GM12878 (cell line): Measurements from ENCODE around the gene CTNNA2.

Source experiments
- ATF2 ChIP-seq: IDR thresholded peaks from 2 replicates; pipeline ENCODE4 v1.6.1; 2012; ENCODE audit warnings: low read length, inconsistent platforms
- CHD1 ChIP-seq: IDR thresholded peaks from 2 replicates; pipeline ENCODE4 v1.6.1; 2012; ENCODE audit warnings: low read depth, low read length, improper control_type of control experiment
- CHD2 ChIP-seq: IDR thresholded peaks from 2 replicates; pipeline ENCODE4 v1.6.1; 2011; ENCODE audit warnings: low read depth, low read length, improper control_type of control experiment, borderline replicate concordance
- CTCF ChIP-seq, 3 experiments: IDR thresholded peaks in 2 of 3; conservative IDR thresholded peaks in 1 of 3; 2 replicates each; pipeline ENCODE4 v1.5.1; 2011; ENCODE audit warnings: low read depth in 3 of 3, low read length in 3 of 3, mild to moderate bottlenecking in 3 of 3, control low read depth in 2 of 3, moderate library complexity in 2 of 3, inconsistent platforms in 1 of 3, mixed read lengths in 1 of 3; ENCODE audit not compliant: control insufficient read depth in 2 of 3, insufficient read depth in 1 of 3; ENCODE audit errors: extremely low read depth in 1 of 3
- EZH2 ChIP-seq: IDR thresholded peaks from 2 replicates; pipeline ENCODE4 v1.6.1; 2012; ENCODE audit warnings: low read depth, mild to moderate bottlenecking, control low read depth, inconsistent platforms, low read length, borderline replicate concordance; ENCODE audit not compliant: control insufficient read depth
- FOXK2 ChIP-seq: fragments of 450-650 bp; IDR thresholded peaks from 2 replicates; pipeline ENCODE4 v1.6.1; 2017; ENCODE audit warnings: mild to moderate bottlenecking, moderate library complexity
- HCFC1 ChIP-seq: fragments of 150-350 bp; IDR thresholded peaks from 2 replicates; pipeline ENCODE4 v1.6.1; 2014; ENCODE audit warnings: low read length
- NR2C2 ChIP-seq: IDR thresholded peaks from 2 replicates; pipeline ENCODE4 v1.6.1; 2011; ENCODE audit warnings: borderline replicate concordance, low read depth; ENCODE audit not compliant: control insufficient read depth, insufficient read length
- ZNF274 ChIP-seq: IDR thresholded peaks from one replicate; pipeline ENCODE4 v1.8.0; 2011; ENCODE audit not compliant: insufficient read length, insufficient read depth
- TF ChIP-seq, protein P1 (sequence below): fragments of 450-650 bp; IDR thresholded peaks from 2 replicates; pipeline ENCODE4 v1.6.1; 2016; ENCODE audit warnings: mild to moderate bottlenecking, moderate library complexity, borderline replicate concordance

DNA sequence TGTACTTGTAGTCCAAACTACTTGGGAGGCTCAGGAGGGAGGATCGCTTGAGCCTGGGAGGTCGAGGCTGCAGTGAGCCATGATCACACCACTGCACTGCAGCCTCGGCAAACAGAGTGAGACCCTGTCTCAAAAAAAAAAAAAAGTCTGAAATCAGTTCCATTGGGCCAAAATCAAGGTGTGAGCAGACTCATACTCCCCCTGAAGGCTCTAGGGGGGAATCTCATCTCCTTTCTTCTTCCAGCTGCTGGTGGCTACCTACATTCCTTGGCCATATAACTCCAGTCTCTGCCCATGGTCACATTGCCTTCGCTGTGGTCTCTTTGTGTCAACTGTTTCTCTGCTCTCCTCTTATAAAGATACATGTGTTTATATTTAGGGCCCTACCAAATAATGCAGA, 557.7 kb downstream of the CTNNA2 start:
- TF ChIP-seq NR2C2 (no peak), CHD1 (no peak), CTCF (IDR thresholded peaks at IDR 0.05 in 2 of 3, conservative IDR thresholded peaks at IDR 0.05 in 1 of 3; ENCODE audit: control insufficient read depth in 2 of 3, extremely low read depth in 1 of 3, insufficient read depth in 1 of 3, low read depth in 3 of 3, low read length in 3 of 3) (no peak), ZNF274 (no peak), CHD2 (no peak), ATF2 (no peak), EZH2 (no peak), HCFC1 (no peak), FOXK2 (no peak)
- TF ChIP-seq, protein P1, sequence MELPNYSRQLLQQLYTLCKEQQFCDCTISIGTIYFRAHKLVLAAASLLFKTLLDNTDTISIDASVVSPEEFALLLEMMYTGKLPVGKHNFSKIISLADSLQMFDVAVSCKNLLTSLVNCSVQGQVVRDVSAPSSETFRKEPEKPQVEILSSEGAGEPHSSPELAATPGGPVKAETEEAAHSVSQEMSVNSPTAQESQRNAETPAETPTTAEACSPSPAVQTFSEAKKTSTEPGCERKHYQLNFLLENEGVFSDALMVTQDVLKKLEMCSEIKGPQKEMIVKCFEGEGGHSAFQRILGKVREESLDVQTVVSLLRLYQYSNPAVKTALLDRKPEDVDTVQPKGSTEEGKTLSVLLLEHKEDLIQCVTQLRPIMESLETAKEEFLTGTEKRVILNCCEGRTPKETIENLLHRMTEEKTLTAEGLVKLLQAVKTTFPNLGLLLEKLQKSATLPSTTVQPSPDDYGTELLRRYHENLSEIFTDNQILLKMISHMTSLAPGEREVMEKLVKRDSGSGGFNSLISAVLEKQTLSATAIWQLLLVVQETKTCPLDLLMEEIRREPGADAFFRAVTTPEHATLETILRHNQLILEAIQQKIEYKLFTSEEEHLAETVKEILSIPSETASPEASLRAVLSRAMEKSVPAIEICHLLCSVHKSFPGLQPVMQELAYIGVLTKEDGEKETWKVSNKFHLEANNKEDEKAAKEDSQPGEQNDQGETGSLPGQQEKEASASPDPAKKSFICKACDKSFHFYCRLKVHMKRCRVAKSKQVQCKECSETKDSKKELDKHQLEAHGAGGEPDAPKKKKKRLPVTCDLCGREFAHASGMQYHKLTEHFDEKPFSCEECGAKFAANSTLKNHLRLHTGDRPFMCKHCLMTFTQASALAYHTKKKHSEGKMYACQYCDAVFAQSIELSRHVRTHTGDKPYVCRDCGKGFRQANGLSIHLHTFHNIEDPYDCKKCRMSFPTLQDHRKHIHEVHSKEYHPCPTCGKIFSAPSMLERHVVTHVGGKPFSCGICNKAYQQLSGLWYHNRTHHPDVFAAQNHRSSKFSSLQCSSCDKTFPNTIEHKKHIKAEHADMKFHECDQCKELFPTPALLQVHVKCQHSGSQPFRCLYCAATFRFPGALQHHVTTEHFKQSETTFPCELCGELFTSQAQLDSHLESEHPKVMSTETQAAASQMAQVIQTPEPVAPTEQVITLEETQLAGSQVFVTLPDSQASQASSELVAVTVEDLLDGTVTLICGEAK: no peak
